Astrocyte (in vitro differentiated cells and primary cell): Measurements from ENCODE around the gene LBR.

Experiments
- EZH2 ChIP-seq: IDR thresholded peaks from 2 replicates; pipeline ENCODE4 v1.6.1; 2012; ENCODE audit warnings: mild to moderate bottlenecking, low read length, inconsistent platforms; ENCODE audit not compliant: insufficient read depth
- TF ChIP-seq, protein P1 (sequence below): IDR thresholded peaks from 2 replicates; pipeline ENCODE4 v1.5.1; 2011; ENCODE audit warnings: low read depth, mild to moderate bottlenecking, inconsistent platforms, low read length, moderate library complexity; ENCODE audit not compliant: insufficient read depth

GRCh38 chr1:225468270-225469020 lies 40.6 kb upstream of the LBR start:
- TF ChIP-seq, protein P1, sequence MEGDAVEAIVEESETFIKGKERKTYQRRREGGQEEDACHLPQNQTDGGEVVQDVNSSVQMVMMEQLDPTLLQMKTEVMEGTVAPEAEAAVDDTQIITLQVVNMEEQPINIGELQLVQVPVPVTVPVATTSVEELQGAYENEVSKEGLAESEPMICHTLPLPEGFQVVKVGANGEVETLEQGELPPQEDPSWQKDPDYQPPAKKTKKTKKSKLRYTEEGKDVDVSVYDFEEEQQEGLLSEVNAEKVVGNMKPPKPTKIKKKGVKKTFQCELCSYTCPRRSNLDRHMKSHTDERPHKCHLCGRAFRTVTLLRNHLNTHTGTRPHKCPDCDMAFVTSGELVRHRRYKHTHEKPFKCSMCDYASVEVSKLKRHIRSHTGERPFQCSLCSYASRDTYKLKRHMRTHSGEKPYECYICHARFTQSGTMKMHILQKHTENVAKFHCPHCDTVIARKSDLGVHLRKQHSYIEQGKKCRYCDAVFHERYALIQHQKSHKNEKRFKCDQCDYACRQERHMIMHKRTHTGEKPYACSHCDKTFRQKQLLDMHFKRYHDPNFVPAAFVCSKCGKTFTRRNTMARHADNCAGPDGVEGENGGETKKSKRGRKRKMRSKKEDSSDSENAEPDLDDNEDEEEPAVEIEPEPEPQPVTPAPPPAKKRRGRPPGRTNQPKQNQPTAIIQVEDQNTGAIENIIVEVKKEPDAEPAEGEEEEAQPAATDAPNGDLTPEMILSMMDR: no peak
- TF ChIP-seq EZH2: no peak
